Measurements from ENCODE around the gene SPP2.

SPP2 gene

GRCh38 chr2:234005126-234005525 is 45.4 kb upstream of the SPP2 start:
- no peaks in the 10 kb centered on the region for H3K9me3 ChIP-seq (ENCODE audit: insufficient read depth, low read depth, low read length)
- no peak overlapping the region for H3K4me3 ChIP-seq (ENCODE audit: low read depth, low read length)
- no peak overlapping the region for H3K9ac ChIP-seq (ENCODE audit: low read length)
- H3K27ac ChIP-seq (ENCODE audit: low read depth, low read length) = no peak overlapping the region
- no peak overlapping the region for H4K91ac ChIP-seq (ENCODE audit: low read depth, low read length)
- H4K8ac ChIP-seq (ENCODE audit: low read depth, low read length) = no peak overlapping the region
- no peak for DNase-seq
- no peaks in the 10 kb centered on the region for H3K36me3 ChIP-seq (ENCODE audit: control insufficient read depth in 1 of 2, insufficient read depth in 2 of 2, low read length in 2 of 2)
- no peak overlapping the region for H3K4ac ChIP-seq (ENCODE audit: low read depth, low read length)
- H3K27me3 ChIP-seq (ENCODE audit: insufficient read depth, low read length) = no peaks in the 10 kb centered on the region
- no peak overlapping the region for H3K18ac ChIP-seq (ENCODE audit: low read length)
- H2BK5ac ChIP-seq (ENCODE audit: low read depth, low read length, poor library complexity) = no peak overlapping the region
- H3K14ac ChIP-seq (ENCODE audit: low read length) = no peak overlapping the region
- no peak overlapping the region for H2AFZ ChIP-seq (ENCODE audit: insufficient read depth, low read length, poor library complexity)
- H4K12ac ChIP-seq (ENCODE audit: low read depth, low read length) = no peak overlapping the region
- H3K23ac ChIP-seq (ENCODE audit: low read length) = no peak overlapping the region
- no peaks in the 10 kb centered on the region for H3K4me1 ChIP-seq (ENCODE audit: control insufficient read depth in 1 of 2, insufficient read depth in 2 of 2, low read length in 2 of 2)
- H3K4me2 ChIP-seq (ENCODE audit: low read length) = no peak overlapping the region
- no peak overlapping the region for H2BK120ac ChIP-seq (ENCODE audit: insufficient read depth, low read length, poor library complexity)
- no peaks in the 10 kb centered on the region for H3K79me2 ChIP-seq (ENCODE audit: control insufficient read depth, insufficient read depth, low read length, poor library complexity)
- WGBS (ENCODE audit: extremely low coverage, insufficient coverage, insufficient read length) = no CpG with 5 or more reads among the region's 2 CpGs
- no peak overlapping the region for H2AK5ac ChIP-seq (ENCODE audit: low read length)
- H2BK12ac ChIP-seq (ENCODE audit: low read length) = no peak overlapping the region
- H3K79me1 ChIP-seq (ENCODE audit: low read length) = no peaks in the 10 kb centered on the region

GRCh38 chr2:234006501-234006900 is 44.0 kb upstream of the SPP2 start:
- no peak overlapping the region for H3K27ac ChIP-seq (ENCODE audit: low read depth, low read length)
- H3K14ac ChIP-seq (ENCODE audit: low read length) = no peak overlapping the region
- H3K27me3 ChIP-seq (ENCODE audit: insufficient read depth, low read length) = no peaks in the 10 kb centered on the region
- no peaks in the 10 kb centered on the region for H3K4me1 ChIP-seq (ENCODE audit: control insufficient read depth in 1 of 2, insufficient read depth in 2 of 2, low read length in 2 of 2)
- H2BK5ac ChIP-seq (ENCODE audit: low read depth, low read length, poor library complexity) = no peak overlapping the region
- no peaks in the 10 kb centered on the region for H3K79me2 ChIP-seq (ENCODE audit: control insufficient read depth, insufficient read depth, low read length, poor library complexity)
- no peak overlapping the region for H3K23ac ChIP-seq (ENCODE audit: low read length)
- no peak overlapping the region for H2AFZ ChIP-seq (ENCODE audit: insufficient read depth, low read length, poor library complexity)
- no peak overlapping the region for H4K8ac ChIP-seq (ENCODE audit: low read depth, low read length)
- no peaks in the 10 kb centered on the region for H3K79me1 ChIP-seq (ENCODE audit: low read length)
- H2AK5ac ChIP-seq (ENCODE audit: low read length) = no peak overlapping the region
- no peak overlapping the region for H3K4me2 ChIP-seq (ENCODE audit: low read length)
- no peak overlapping the region for H3K9ac ChIP-seq (ENCODE audit: low read length)
- H3K18ac ChIP-seq (ENCODE audit: low read length) = no peak overlapping the region
- H3K4ac ChIP-seq (ENCODE audit: low read depth, low read length) = no peak overlapping the region
- H2BK120ac ChIP-seq (ENCODE audit: insufficient read depth, low read length, poor library complexity) = no peak overlapping the region
- H4K12ac ChIP-seq (ENCODE audit: low read depth, low read length) = no peak overlapping the region
- no peak overlapping the region for H3K4me3 ChIP-seq (ENCODE audit: low read depth, low read length)
- DNase-seq = no peak
- H4K91ac ChIP-seq (ENCODE audit: low read depth, low read length) = no peak overlapping the region
- no peak overlapping the region for H2BK12ac ChIP-seq (ENCODE audit: low read length)
- no CpG with 5 or more reads among the region's 3 CpGs for WGBS (ENCODE audit: extremely low coverage, insufficient coverage, insufficient read length)
- H3K9me3 ChIP-seq (ENCODE audit: insufficient read depth, low read depth, low read length) = no peaks in the 10 kb centered on the region
- no peaks in the 10 kb centered on the region for H3K36me3 ChIP-seq (ENCODE audit: control insufficient read depth in 1 of 2, insufficient read depth in 2 of 2, low read length in 2 of 2)

GRCh38 chr2:234014427-234014826 is 36.1 kb upstream of the SPP2 start:
- Histone ChIP-seq H3K4me3 (ENCODE audit: low read depth, low read length) (no peak overlapping the region), H3K79me1 (ENCODE audit: low read length) (no peaks in the 10 kb centered on the region), H3K27me3 (ENCODE audit: insufficient read depth, low read length) (no peaks in the 10 kb centered on the region), H3K9ac (ENCODE audit: low read length) (no peak overlapping the region), H3K4me2 (ENCODE audit: low read length) (no peak overlapping the region), H3K18ac (ENCODE audit: low read length) (no peak overlapping the region), H2BK120ac (ENCODE audit: insufficient read depth, low read length, poor library complexity) (no peak overlapping the region), H4K12ac (ENCODE audit: low read depth, low read length) (no peak overlapping the region), H2BK5ac (ENCODE audit: low read depth, low read length, poor library complexity) (no peak overlapping the region), H3K4ac (ENCODE audit: low read depth, low read length) (no peak overlapping the region), H3K14ac (ENCODE audit: low read length) (no peak overlapping the region), H3K4me1 (ENCODE audit: control insufficient read depth in 1 of 2, insufficient read depth in 2 of 2, low read length in 2 of 2) (no peaks in the 10 kb centered on the region), H4K8ac (ENCODE audit: low read depth, low read length) (no peak overlapping the region), H3K23ac (ENCODE audit: low read length) (no peak overlapping the region), H2AK5ac (ENCODE audit: low read length) (no peak overlapping the region), H3K36me3 (ENCODE audit: control insufficient read depth in 1 of 2, insufficient read depth in 2 of 2, low read length in 2 of 2) (no peaks in the 10 kb centered on the region), H3K9me3 (ENCODE audit: insufficient read depth, low read depth, low read length) (no peaks in the 10 kb centered on the region), H3K79me2 (ENCODE audit: control insufficient read depth, insufficient read depth, low read length, poor library complexity) (no peaks in the 10 kb centered on the region), H4K91ac (ENCODE audit: low read depth, low read length) (no peak overlapping the region), H2AFZ (ENCODE audit: insufficient read depth, low read length, poor library complexity) (no peak overlapping the region), H3K27ac (ENCODE audit: low read depth, low read length) (no peak overlapping the region), H2BK12ac (ENCODE audit: low read length) (no peak overlapping the region)
- no peak for DNase-seq
- WGBS (ENCODE audit: extremely low coverage, insufficient coverage, insufficient read length) = no CpG with 5 or more reads among the region's 1 CpG

GRCh38 chr2:234015861-234016260 is 34.6 kb upstream of the SPP2 start:
- Histone ChIP-seq H2BK120ac (ENCODE audit: insufficient read depth, low read length, poor library complexity) (no peak overlapping the region), H2BK5ac (ENCODE audit: low read depth, low read length, poor library complexity) (no peak overlapping the region), H3K4ac (ENCODE audit: low read depth, low read length) (no peak overlapping the region), H2AFZ (ENCODE audit: insufficient read depth, low read length, poor library complexity) (no peak overlapping the region), H4K12ac (ENCODE audit: low read depth, low read length) (no peak overlapping the region), H3K18ac (ENCODE audit: low read length) (no peak overlapping the region), H3K79me2 (ENCODE audit: control insufficient read depth, insufficient read depth, low read length, poor library complexity) (no peaks in the 10 kb centered on the region), H3K4me2 (ENCODE audit: low read length) (no peak overlapping the region), H3K27ac (ENCODE audit: low read depth, low read length) (no peak overlapping the region), H3K4me3 (ENCODE audit: low read depth, low read length) (no peak overlapping the region), H3K79me1 (ENCODE audit: low read length) (no peaks in the 10 kb centered on the region), H2BK12ac (ENCODE audit: low read length) (no peak overlapping the region), H4K8ac (ENCODE audit: low read depth, low read length) (no peak overlapping the region), H3K23ac (ENCODE audit: low read length) (no peak overlapping the region), H3K36me3 (ENCODE audit: control insufficient read depth in 1 of 2, insufficient read depth in 2 of 2, low read length in 2 of 2) (no peaks in the 10 kb centered on the region), H3K14ac (ENCODE audit: low read length) (no peak overlapping the region), H4K91ac (ENCODE audit: low read depth, low read length) (no peak overlapping the region), H2AK5ac (ENCODE audit: low read length) (no peak overlapping the region), H3K9me3 (ENCODE audit: insufficient read depth, low read depth, low read length) (peaks cover 3% of the 10 kb centered on the region), H3K9ac (ENCODE audit: low read length) (no peak overlapping the region), H3K4me1 (ENCODE audit: control insufficient read depth in 1 of 2, insufficient read depth in 2 of 2, low read length in 2 of 2) (no peaks in the 10 kb centered on the region), H3K27me3 (ENCODE audit: insufficient read depth, low read length) (no peaks in the 10 kb centered on the region)
- no peak for DNase-seq
- no CpG with 5 or more reads among the region's 3 CpGs for WGBS (ENCODE audit: extremely low coverage, insufficient coverage, insufficient read length)

All from trophoblast cell (in vitro differentiated cells and primary cell).